BE2C (cell line): Measurements from ENCODE around the gene DLL4.

ENCODE experiments used
- DNase-seq: peaks from one replicate; pipeline ENCODE4 v3.0.0-alpha.2; 2020
- H3K27me3 ChIP-seq: fragments of 250-450 bp; sonication (Bioruptor Pico); 2 replicates; pipeline ENCODE4 v1.5.1; 2020; ENCODE audit warnings: mild to moderate bottlenecking
- H3K36me3 ChIP-seq: fragments of 250-450 bp; sonication (Bioruptor Pico); 2 replicates; pipeline ENCODE4 v1.5.1; 2020; ENCODE audit warnings: mild to moderate bottlenecking
- H3K4me1 ChIP-seq: fragments of 250-450 bp; sonication (Bioruptor Pico); 2 replicates; pipeline ENCODE4 v1.5.1; 2020
- H3K4me3 ChIP-seq: 2 replicates; pipeline ENCODE4 v1.5.1; 2011; ENCODE audit warnings: low read depth, low read length
- H3K9me3 ChIP-seq: fragments of 250-450 bp; sonication (Bioruptor Pico); 2 replicates; pipeline ENCODE4 v1.5.1; 2020
- TF ChIP-seq, protein P1 (sequence below): IDR thresholded peaks from 2 replicates; pipeline ENCODE4 v1.5.1; 2012; ENCODE audit warnings: mild to moderate bottlenecking, low read depth, low read length

DLL4 gene

DNA sequence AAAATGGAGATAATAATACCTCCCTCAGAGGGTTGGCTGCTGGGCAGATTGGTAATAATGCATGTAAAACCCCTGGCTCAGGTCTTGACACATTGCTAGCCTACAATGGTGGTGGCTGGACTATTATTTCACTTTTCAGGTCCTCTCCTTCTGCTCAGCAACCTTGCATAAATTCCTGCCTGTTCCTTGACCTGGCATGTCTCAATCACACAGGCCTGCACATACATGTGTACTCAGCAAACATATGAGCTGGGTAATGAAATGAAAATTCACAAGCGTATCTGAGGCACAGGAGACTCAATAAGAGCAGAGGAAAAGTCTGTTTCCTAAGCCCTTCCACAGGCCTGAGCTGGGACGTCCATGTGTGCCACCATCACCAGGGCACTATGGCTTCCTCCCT is 17.4 kb upstream of the DLL4 start:
- Histone ChIP-seq H3K36me3 (no peaks in the 10 kb centered on the region), H3K4me3 (no peak overlapping the region), H3K4me1 (peaks cover 10% of the 10 kb centered on the region), H3K9me3 (no peaks in the 10 kb centered on the region), H3K27me3 (no peaks in the 10 kb centered on the region)
- TF ChIP-seq, protein P1, sequence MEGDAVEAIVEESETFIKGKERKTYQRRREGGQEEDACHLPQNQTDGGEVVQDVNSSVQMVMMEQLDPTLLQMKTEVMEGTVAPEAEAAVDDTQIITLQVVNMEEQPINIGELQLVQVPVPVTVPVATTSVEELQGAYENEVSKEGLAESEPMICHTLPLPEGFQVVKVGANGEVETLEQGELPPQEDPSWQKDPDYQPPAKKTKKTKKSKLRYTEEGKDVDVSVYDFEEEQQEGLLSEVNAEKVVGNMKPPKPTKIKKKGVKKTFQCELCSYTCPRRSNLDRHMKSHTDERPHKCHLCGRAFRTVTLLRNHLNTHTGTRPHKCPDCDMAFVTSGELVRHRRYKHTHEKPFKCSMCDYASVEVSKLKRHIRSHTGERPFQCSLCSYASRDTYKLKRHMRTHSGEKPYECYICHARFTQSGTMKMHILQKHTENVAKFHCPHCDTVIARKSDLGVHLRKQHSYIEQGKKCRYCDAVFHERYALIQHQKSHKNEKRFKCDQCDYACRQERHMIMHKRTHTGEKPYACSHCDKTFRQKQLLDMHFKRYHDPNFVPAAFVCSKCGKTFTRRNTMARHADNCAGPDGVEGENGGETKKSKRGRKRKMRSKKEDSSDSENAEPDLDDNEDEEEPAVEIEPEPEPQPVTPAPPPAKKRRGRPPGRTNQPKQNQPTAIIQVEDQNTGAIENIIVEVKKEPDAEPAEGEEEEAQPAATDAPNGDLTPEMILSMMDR: no peak
- no peak for DNase-seq

DNA sequence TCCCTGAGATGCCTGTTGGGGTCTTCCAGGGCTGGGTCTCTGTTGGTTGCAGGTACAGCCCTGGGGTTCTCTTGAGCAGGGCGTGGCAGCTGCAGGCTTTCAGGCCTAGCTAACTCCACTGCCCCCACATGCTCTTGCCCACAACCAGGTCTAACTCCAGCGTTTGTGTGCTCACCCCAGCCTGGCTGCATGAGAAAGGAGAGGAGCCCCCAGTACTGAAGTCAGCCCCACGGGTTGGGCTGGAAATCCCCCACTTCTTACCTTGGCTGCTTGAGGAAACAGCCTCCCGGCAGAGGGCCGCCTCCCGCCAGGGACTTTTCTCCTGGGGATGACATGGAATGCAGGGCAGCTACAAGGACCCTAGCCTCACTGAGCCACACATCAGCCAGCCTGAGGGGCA is 16.7 kb upstream of the DLL4 start:
- Histone ChIP-seq H3K4me1 (peaks cover 6% of the 10 kb centered on the region), H3K36me3 (no peaks in the 10 kb centered on the region), H3K9me3 (no peaks in the 10 kb centered on the region), H3K27me3 (no peaks in the 10 kb centered on the region), H3K4me3 (no peak overlapping the region)
- no peak for DNase-seq
- TF ChIP-seq, protein P1: no peak

DNA sequence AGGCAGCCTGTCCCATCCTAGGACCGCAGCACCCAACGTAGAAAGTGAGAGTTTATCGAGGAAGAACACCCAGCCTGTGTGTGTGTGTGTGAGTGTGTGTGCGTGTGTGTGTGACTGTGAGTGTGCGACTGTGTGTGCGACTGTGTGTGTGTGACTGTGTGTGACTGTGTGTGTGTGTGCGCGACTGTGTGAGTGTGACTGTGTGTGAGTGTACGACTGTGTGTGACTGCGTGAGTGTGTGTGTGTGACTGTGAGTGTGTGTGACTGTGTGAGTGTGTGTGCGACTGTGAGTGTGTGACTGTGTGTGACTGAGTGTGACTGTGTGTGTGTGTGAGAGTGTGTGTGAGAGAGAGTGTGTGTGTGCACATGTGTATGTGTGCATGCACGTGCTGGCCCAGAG is 15.1 kb upstream of the DLL4 start:
- Histone ChIP-seq H3K36me3 (no peaks in the 10 kb centered on the region), H3K9me3 (no peaks in the 10 kb centered on the region), H3K4me1 (peaks cover 6% of the 10 kb centered on the region), H3K4me3 (no peak overlapping the region), H3K27me3 (no peaks in the 10 kb centered on the region)
- TF ChIP-seq, protein P1: no peak
- DNase-seq: no peak

DNA sequence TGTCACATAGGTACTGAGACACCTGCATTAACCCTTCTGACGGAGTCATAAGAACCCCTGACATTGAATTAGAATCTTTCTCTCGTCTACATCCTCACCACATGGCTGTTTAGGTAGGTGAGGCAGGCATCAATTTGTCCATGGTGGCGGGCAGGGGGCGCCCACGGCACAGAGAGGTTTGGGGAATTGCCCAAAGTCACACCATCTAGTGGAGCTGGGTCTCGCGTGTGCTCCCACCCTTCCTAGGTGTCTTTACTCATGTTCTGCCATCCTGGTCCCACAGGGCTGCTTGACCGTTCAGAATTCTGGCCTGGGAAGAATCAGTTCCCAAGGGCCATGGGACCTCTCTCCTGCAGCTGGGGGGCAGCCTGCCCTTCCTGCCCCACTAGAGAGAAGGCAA is 14.7 kb upstream of the DLL4 start:
- no peaks in the 10 kb centered on the region for H3K27me3 ChIP-seq
- H3K36me3 ChIP-seq: no peaks in the 10 kb centered on the region
- H3K9me3 ChIP-seq: no peaks in the 10 kb centered on the region
- TF ChIP-seq, protein P1: no peak
- peaks cover 6% of the 10 kb centered on the region for H3K4me1 ChIP-seq
- H3K4me3 ChIP-seq: no peak overlapping the region
- no peak for DNase-seq

DNA sequence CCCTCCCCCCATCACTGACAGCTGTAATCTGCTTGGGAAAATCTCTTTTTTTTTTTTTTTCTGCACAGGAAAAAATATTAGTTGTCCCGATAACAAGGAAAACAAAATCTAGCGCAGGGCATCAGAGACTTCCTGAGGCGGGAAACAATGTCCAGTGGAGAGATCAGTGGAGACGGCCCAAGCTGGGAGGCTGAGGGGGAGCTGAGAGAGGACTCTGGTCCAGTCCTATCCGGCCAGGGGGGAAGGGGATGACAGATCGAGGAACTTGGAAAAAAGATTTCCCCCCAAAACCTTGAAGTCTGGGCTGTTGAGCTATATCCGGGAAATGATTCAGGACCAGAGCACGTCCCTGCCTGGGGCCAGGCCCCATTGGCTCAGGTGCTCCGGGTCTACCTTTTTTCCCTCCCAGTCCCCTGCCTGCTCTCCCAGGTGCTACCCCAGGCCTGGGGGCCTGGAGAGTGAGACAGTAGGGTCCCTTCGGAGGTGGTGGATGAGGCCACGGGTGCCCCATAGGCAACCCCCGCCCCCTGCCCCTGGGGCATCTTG is 14.0 kb upstream of the DLL4 start:
- Histone ChIP-seq H3K9me3 (no peaks in the 10 kb centered on the region), H3K27me3 (no peaks in the 10 kb centered on the region), H3K4me3 (no peak overlapping the region), H3K4me1 (peaks cover 6% of the 10 kb centered on the region), H3K36me3 (no peaks in the 10 kb centered on the region)
- no peak for DNase-seq
- TF ChIP-seq, protein P1: no peak

DNA sequence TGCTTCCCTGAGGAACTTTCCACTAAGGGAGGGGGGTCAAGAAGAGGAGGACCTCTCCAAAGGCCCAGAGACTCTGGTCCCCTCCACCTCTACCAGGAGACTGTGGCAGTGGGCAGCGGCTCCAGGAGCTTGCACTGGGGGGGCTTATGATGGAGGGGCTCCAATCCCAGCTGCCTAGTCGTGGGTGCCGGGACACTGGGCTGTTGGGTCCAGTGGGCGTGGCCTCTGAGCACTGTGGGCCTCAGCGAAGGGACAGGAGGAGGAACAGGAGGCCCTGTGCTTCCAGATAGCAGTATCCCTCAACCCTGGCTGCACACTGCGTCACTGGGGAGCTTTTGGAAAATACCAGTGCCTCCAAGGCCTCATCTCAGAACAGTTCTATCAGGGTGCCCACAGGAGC is 13.5 kb upstream of the DLL4 start:
- Histone ChIP-seq H3K9me3 (no peaks in the 10 kb centered on the region), H3K4me1 (peaks cover 6% of the 10 kb centered on the region), H3K27me3 (no peaks in the 10 kb centered on the region), H3K36me3 (no peaks in the 10 kb centered on the region), H3K4me3 (no peak overlapping the region)
- DNase-seq: peak; percentile 8
- TF ChIP-seq, protein P1: no peak
